Activated CD8-positive, alpha-beta memory T cell treated with anti-CD3 and anti-CD28 coated beads, Interleukin-2, amount 50 U/mL, for 24 hours (primary cell): ENCODE results near the gene LGALS13.
"Not testable (repeated sequence)": the region's sequence is repeated elsewhere in the genome, so short reads cannot be mapped to it uniquely, and the experiment has no call there.

ENCODE experiments used
- DNase-seq: peaks from one replicate; pipeline ENCODE4 v3.0.0-alpha.2; 2020; ENCODE audit errors: extremely low read depth

Gene LGALS13

GRCh38 chr19:39617745-39618144, 15.4 kb downstream of the LGALS13 start:
- no peak for DNase-seq

GRCh38 chr19:39623946-39624345, 21.6 kb downstream of the LGALS13 start:
- no peak for DNase-seq

- DNase-seq, result not testable (repeated sequence)
Measured at GRCh38 chr19:39627631-39628030, 25.3 kb downstream of the LGALS13 start.

GRCh38 chr19:39631178-39631577, 28.9 kb downstream of the LGALS13 start:
- no peak for DNase-seq

GRCh38 chr19:39631626-39632025, 29.3 kb downstream of the LGALS13 start:
- DNase-seq, result no peak

GRCh38 chr19:39637891-39638290, 35.6 kb downstream of the LGALS13 start:
- no peak for DNase-seq

GRCh38 chr19:39641773-39642172, 39.4 kb downstream of the LGALS13 start:
- DNase-seq, result no peak

- no peak for DNase-seq
Measured at GRCh38 chr19:39643591-39643990, 41.3 kb downstream of the LGALS13 start.

GRCh38 chr19:39645800-39646411, 43.6 kb downstream of the LGALS13 start:
- DNase-seq, result no peak

GRCh38 chr19:39647918-39648317, 45.6 kb downstream of the LGALS13 start:
- no peak for DNase-seq

- DNase-seq, result no peak
Measured at GRCh38 chr19:39655613-39656012, 53.3 kb downstream of the LGALS13 start, which contains the start of gene LGALS16. LGALS16 (plus strand) TSS chr19:39655913; CDS start chr19:39655962, 49 bp downstream.
